BE2C (cell line): ENCODE measurements around the gene SLC47A2.
"Not testable (repeated sequence)": the region's sequence is repeated elsewhere in the genome, so short reads cannot be mapped to it uniquely, and the experiment has no call there.

Experiments used
- DNase-seq: peaks from one replicate; pipeline ENCODE4 v3.0.0-alpha.2; 2020
- H3K27me3 ChIP-seq: fragments of 250-450 bp; sonication (Bioruptor Pico); 2 replicates; pipeline ENCODE4 v1.5.1; 2020; ENCODE audit warnings: mild to moderate bottlenecking
- H3K36me3 ChIP-seq: fragments of 250-450 bp; sonication (Bioruptor Pico); 2 replicates; pipeline ENCODE4 v1.5.1; 2020; ENCODE audit warnings: mild to moderate bottlenecking
- H3K4me1 ChIP-seq: fragments of 250-450 bp; sonication (Bioruptor Pico); 2 replicates; pipeline ENCODE4 v1.5.1; 2020
- H3K4me3 ChIP-seq: 2 replicates; pipeline ENCODE4 v1.5.1; 2011; ENCODE audit warnings: low read depth, low read length
- H3K9me3 ChIP-seq: fragments of 250-450 bp; sonication (Bioruptor Pico); 2 replicates; pipeline ENCODE4 v1.5.1; 2020
- CTCF ChIP-seq: IDR thresholded peaks from 2 replicates; pipeline ENCODE4 v1.5.1; 2012; ENCODE audit warnings: mild to moderate bottlenecking, low read depth, low read length

Gene SLC47A2

GRCh38 chr17:19703828-19704613 lies 12.4 kb downstream of the SLC47A2 start:
- Histone ChIP-seq H3K27me3 (no peaks in the 10 kb centered on the region), H3K9me3 (no peaks in the 10 kb centered on the region), H3K4me1 (no peaks in the 10 kb centered on the region), H3K4me3 (no peak overlapping the region), H3K36me3 (no peaks in the 10 kb centered on the region)
- TF ChIP-seq CTCF = no peak
- DNase-seq = no peak

- Histone ChIP-seq H3K4me3 (no peak overlapping the region), H3K27me3 (no peaks in the 10 kb centered on the region), H3K9me3 (no peaks in the 10 kb centered on the region), H3K4me1 (no peaks in the 10 kb centered on the region), H3K36me3 (no peaks in the 10 kb centered on the region)
- TF ChIP-seq CTCF = no peak
- DNase-seq = no peak
Observed at GRCh38 chr17:19703106-19703827, 13.1 kb downstream of the SLC47A2 start.

- no peak for DNase-seq
- Histone ChIP-seq H3K36me3 (no peaks in the 10 kb centered on the region), H3K9me3 (no peaks in the 10 kb centered on the region), H3K4me3 (no peak overlapping the region), H3K27me3 (no peaks in the 10 kb centered on the region), H3K4me1 (no peaks in the 10 kb centered on the region)
- no peak for TF ChIP-seq CTCF
Observed at GRCh38 chr17:19702217-19702641, 14.2 kb downstream of the SLC47A2 start.

- Histone ChIP-seq H3K36me3 (no peaks in the 10 kb centered on the region), H3K9me3 (no peaks in the 10 kb centered on the region), H3K27me3 (no peaks in the 10 kb centered on the region), H3K4me1 (no peaks in the 10 kb centered on the region), H3K4me3 (no peak overlapping the region)
- no peak for TF ChIP-seq CTCF
- no peak for DNase-seq
Observed at GRCh38 chr17:19686400-19687090, 29.8 kb downstream of the SLC47A2 start.

GRCh38 chr17:19684909-19685580 lies 31.3 kb downstream of the SLC47A2 start:
- not testable (repeated sequence) for H3K4me1 ChIP-seq, H3K9me3 ChIP-seq, H3K4me3 ChIP-seq, H3K27me3 ChIP-seq, DNase-seq, H3K36me3 ChIP-seq

GRCh38 chr17:19683117-19683516 lies 33.3 kb downstream of the SLC47A2 start:
- Histone ChIP-seq H3K4me3 (no peak overlapping the region), H3K4me1 (no peaks in the 10 kb centered on the region), H3K36me3 (no peaks in the 10 kb centered on the region), H3K9me3 (no peaks in the 10 kb centered on the region), H3K27me3 (no peaks in the 10 kb centered on the region)
- no peak for TF ChIP-seq CTCF
- no peak for DNase-seq
